WI38 (cell line): ENCODE measurements around the gene CCNL2.

Experiments used
- H3K4me3 ChIP-seq: 2 replicates; pipeline ENCODE4 v1.5.1; 2011; ENCODE audit warnings: low read depth, mild to moderate bottlenecking, control low read depth, low read length
- CTCF ChIP-seq: IDR thresholded peaks from 2 replicates; pipeline ENCODE4 v1.5.1; 2012; ENCODE audit warnings: low read depth, mild to moderate bottlenecking, control low read depth, low read length

The CCNL2 gene

GRCh38 chr1:1353389-1354151, 45.6 kb downstream of the CCNL2 start:
- H3K4me3 ChIP-seq, result no peak overlapping the region
- no peak for TF ChIP-seq CTCF

- H3K4me3 ChIP-seq, result no peak overlapping the region
- TF ChIP-seq CTCF, result no peak
These were observed 46.2 kb downstream of the CCNL2 start for GRCh38 chr1:1352786-1353388.

GRCh38 chr1:1351511-1352427, 47.4 kb downstream of the CCNL2 start:
- H3K4me3 ChIP-seq, result no peak overlapping the region
- no peak for TF ChIP-seq CTCF

GRCh38 chr1:1349256-1350012, 49.7 kb downstream of the CCNL2 start, which contains the start of gene DVL1:
Gene DVL1 (minus strand): TSS chr1:1349418. CDS start chr1:1349065, 353 bp downstream.
- peak within 1 kb of the TSS; percentile 74 for H3K4me3 ChIP-seq
- TF ChIP-seq CTCF, result peak; percentile 33; the same call in 1 of the 2 replicates

- no peak for TF ChIP-seq CTCF
- peak overlapping the region; percentile 74 for H3K4me3 ChIP-seq
These were observed 50.5 kb downstream of the CCNL2 start for GRCh38 chr1:1348420-1349255.
